Spleen (tissue), 11 donors: Measurements from ENCODE around the gene STK26. TPM values are rescaled to one million over a fixed set of nuclear protein-coding genes. Genes with fewer than 3 reads are reported as not detected.

Experiments
- DNase-seq: peaks from one replicate; pipeline ENCODE4 v3.0.0-alpha.2; 2020
- H3K27ac ChIP-seq, 8 donors: fragments of 200-600 bp; sonication (generic) in 7 of 8; 1 replicate in 4 of 8; 2 replicates in 4 of 8; pipeline versions ENCODE4 v1.5.0 to v1.8.0; 2016 to 2021; ENCODE audit warnings: inconsistent platforms in 4 of 8, mild to moderate bottlenecking in 4 of 8, moderate library complexity in 1 of 8
- H3K27me3 ChIP-seq, 7 donors: fragments of 200-600 bp; sonication (generic) in 6 of 7; replicated peaks in 1 of 7; 1 replicate in 4 of 7; 2 replicates in 3 of 7; pipeline versions ENCODE4 v1.5.0 to v1.8.0; 2016 to 2021; ENCODE audit warnings: inconsistent platforms in 3 of 7, mild to moderate bottlenecking in 1 of 7
- H3K36me3 ChIP-seq, 6 donors: fragments of 200-600 bp; sonication (generic) in 5 of 6; 1 replicate in 4 of 6; 2 replicates in 2 of 6; pipeline versions ENCODE4 v1.5.0 to v1.8.0; 2016 to 2021; ENCODE audit warnings: inconsistent platforms in 2 of 6
- H3K4me1 ChIP-seq, 6 donors: fragments of 200-600 bp; sonication (generic) in 5 of 6; 1 replicate in 3 of 6; 2 replicates in 3 of 6; pipeline versions ENCODE4 v1.5.0 to v1.8.0; 2016 to 2021; ENCODE audit warnings: inconsistent platforms in 3 of 6
- H3K4me3 ChIP-seq, 8 donors: fragments of 200-600 bp; sonication (generic) in 7 of 8; 1 replicate in 4 of 8; 2 replicates in 4 of 8; pipeline versions ENCODE4 v1.5.0 to v1.8.0; 2016 to 2021; ENCODE audit warnings: inconsistent platforms in 4 of 8, mild to moderate bottlenecking in 4 of 8, moderate library complexity in 2 of 8
- H3K9me3 ChIP-seq, 8 donors: fragments of 200-600 bp; sonication (generic) in 7 of 8; 1 replicate in 4 of 8; 2 replicates in 4 of 8; pipeline versions ENCODE4 v1.5.0 to v1.8.0; 2016 to 2021; ENCODE audit warnings: inconsistent platforms in 4 of 8
- POLR2A ChIP-seq, 3 donors: fragments of 450-650 bp; IDR thresholded peaks; one replicate each; pipeline ENCODE4 v1.5.1; 2017; ENCODE audit warnings: antibody characterized with exemption in 3 of 3, mild to moderate bottlenecking in 1 of 3
- POLR2AphosphoS5 ChIP-seq, 3 donors: sonication (generic); formaldehyde crosslinking; IDR thresholded peaks; one replicate each; pipeline ENCODE4 v1.5.1; 2017; ENCODE audit warnings: antibody characterized with exemption in 3 of 3
- WGBS, 5 donors: extraction: QIAGEN DNeasy Blood & Tissue Kit in 3 of 5; methylation state at CpG; one replicate each; pipeline versions ENCODE4 v1.1.5 to v1.1.7; 2013 to 2018; 5-methylcytosine and 5-hydroxymethylcytosine counted together
- intact Hi-C: fragments of 100-400 bp; cut with DNase I; formaldehyde crosslinking; loops from one replicate; pipeline ENCODE4 v1.15.0; 2023; ENCODE audit warnings: low total_unique reads
- polyA plus RNA-seq, 3 donors: library from polyadenylated mRNA; stranded (reverse); fragments of 200-250 nt; gene quantifications; one replicate each; pipeline ENCODE4 v1.2.1, GENCODE V29; 2013
- total RNA-seq, 7 donors: library from RNA; depleted of rRNA in 3 of 7; stranded (reverse); fragments of >200 nt in 3 of 7; fragmentation: NEBNext Ultra II Directional in 4 of 7; extraction: Animal tissue kit (Norgen Biotek cat#: 25700) in 4 of 7; gene quantifications; one replicate each; pipeline versions ENCODE4 v1.1.0 to v1.2.1, GENCODE V29; 2016 to 2021
- TF ChIP-seq, protein P1 (sequence below), 11 experiments: fragments of 200-600 bp in 7 of 11; fragments of 450-650 bp in 4 of 11; sonication (generic) in 4 of 11; IDR thresholded peaks in 8 of 11; conservative IDR thresholded peaks in 3 of 11; 1 replicate in 7 of 11; 2 replicates in 4 of 11; pipeline versions ENCODE4 v1.4.0 to v1.8.0; 2016 to 2021; ENCODE audit warnings: antibody characterized with exemption in 11 of 11, inconsistent platforms in 4 of 11, mild to moderate bottlenecking in 1 of 11
- donor health status: healthy with polysubstance abuse.
- donor health status: DM: no; HTN: no; CAD: no; lungs with moderate emphysema.
- donor health status: DM: no; HTN: no; CAD: no.
- donor health status: Bipolar disorder and iron deficiency.
- donor health status: healthy.
- donor health status: DM: no; HTN: no; CAD: no.
- donor health status: DM: yes; HTN: yes; CAD: no.

Gene STK26
- total and polyA plus RNA-seq, 10 donors: 13.4 to 24.4 (median 19.0) TPM

GRCh38 chrX:131985526-131986049 is 37.5 kb upstream of the STK26 start:
- H3K4me1 ChIP-seq: peaks cover 0 to 34% (median 21%) of the 10 kb centered on the region in 6 donors
- DNase-seq: no peak

GRCh38 chrX:131987252-131987651 is 35.9 kb upstream of the STK26 start:
- Histone ChIP-seq H3K9me3 (no peaks in the 10 kb centered on the region), H3K4me3 (peak overlapping the region in 1 of 8 donors; percentile 43), H3K4me1 (peaks cover 0 to 34% (median 21%) of the 10 kb centered on the region in 6 donors), H3K27ac (peak overlapping the region; percentile 20 to 86 (median 80)), H3K27me3 (peaks cover 0 to 11% (median 0%) of the 10 kb centered on the region in 7 donors), H3K36me3 (no peaks in the 10 kb centered on the region)
- intact Hi-C loops: no loop called here
- 6 to 18% (median 10%) methylated on average over 5 of the region's 5 CpGs for WGBS, 5 donors
- TF ChIP-seq POLR2AphosphoS5 (IDR thresholded peaks at IDR 0.05) (no peak), POLR2A (IDR thresholded peaks at IDR 0.05) (no peak)
- TF ChIP-seq, protein P1, sequence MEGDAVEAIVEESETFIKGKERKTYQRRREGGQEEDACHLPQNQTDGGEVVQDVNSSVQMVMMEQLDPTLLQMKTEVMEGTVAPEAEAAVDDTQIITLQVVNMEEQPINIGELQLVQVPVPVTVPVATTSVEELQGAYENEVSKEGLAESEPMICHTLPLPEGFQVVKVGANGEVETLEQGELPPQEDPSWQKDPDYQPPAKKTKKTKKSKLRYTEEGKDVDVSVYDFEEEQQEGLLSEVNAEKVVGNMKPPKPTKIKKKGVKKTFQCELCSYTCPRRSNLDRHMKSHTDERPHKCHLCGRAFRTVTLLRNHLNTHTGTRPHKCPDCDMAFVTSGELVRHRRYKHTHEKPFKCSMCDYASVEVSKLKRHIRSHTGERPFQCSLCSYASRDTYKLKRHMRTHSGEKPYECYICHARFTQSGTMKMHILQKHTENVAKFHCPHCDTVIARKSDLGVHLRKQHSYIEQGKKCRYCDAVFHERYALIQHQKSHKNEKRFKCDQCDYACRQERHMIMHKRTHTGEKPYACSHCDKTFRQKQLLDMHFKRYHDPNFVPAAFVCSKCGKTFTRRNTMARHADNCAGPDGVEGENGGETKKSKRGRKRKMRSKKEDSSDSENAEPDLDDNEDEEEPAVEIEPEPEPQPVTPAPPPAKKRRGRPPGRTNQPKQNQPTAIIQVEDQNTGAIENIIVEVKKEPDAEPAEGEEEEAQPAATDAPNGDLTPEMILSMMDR (IDR thresholded peaks at IDR 0.05 in 8 of 11, conservative IDR thresholded peaks at IDR 0.05 in 3 of 11): no peak
- DNase-seq: no peak

More at GRCh38 chrX:131985526-131986049, 37.5 kb upstream of the STK26 start:
- 52 to 74% (median 70%) methylated on average over 3 to 4 of the region's 4 CpGs for WGBS, 5 donors
- peaks cover 0 to 15% (median 2%) of the 10 kb centered on the region in 7 donors for H3K27me3 ChIP-seq
- H3K27ac ChIP-seq: peak overlapping the region in 4 of 8 donors; percentile 72 to 86 (median 84)
- intact Hi-C loops: no loop called here
- no peaks in the 10 kb centered on the region for H3K36me3 ChIP-seq
- H3K9me3 ChIP-seq: no peaks in the 10 kb centered on the region
- TF ChIP-seq POLR2A (IDR thresholded peaks at IDR 0.05) (no peak), POLR2AphosphoS5 (IDR thresholded peaks at IDR 0.05) (no peak)
- TF ChIP-seq, protein P1 (IDR thresholded peaks at IDR 0.05 in 8 of 11, conservative IDR thresholded peaks at IDR 0.05 in 3 of 11): no peak
- no peak overlapping the region for H3K4me3 ChIP-seq

DNA sequence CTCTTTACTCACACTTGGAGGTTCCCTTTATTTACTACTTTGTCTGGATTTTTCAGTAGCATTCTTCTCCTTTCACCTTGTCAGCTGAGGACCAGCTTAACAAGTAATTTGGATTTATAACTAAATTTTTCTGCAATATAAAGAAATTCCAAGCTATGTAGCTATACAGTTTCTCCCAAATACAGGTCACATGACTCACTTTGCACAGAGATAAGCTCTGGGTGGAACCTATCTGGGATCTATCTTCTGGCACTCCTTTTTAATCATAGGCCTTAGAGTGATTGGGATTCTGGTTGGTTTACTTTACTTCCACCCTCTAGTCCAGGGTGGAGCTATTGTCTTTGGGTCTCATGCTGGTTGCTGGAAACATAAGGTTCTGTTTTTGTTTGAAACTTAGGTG is 34.9 kb upstream of the STK26 start:
- Histone ChIP-seq H3K27ac (peak overlapping the region in 5 of 8 donors; percentile 72 to 86 (median 83)), H3K36me3 (no peaks in the 10 kb centered on the region), H3K9me3 (no peaks in the 10 kb centered on the region), H3K4me1 (peaks cover 0 to 34% (median 21%) of the 10 kb centered on the region in 6 donors), H3K27me3 (peaks cover 0 to 11% (median 0%) of the 10 kb centered on the region in 7 donors), H3K4me3 (no peak overlapping the region)
- TF ChIP-seq, protein P1 (IDR thresholded peaks at IDR 0.05 in 8 of 11, conservative IDR thresholded peaks at IDR 0.05 in 3 of 11): no peak
- TF ChIP-seq POLR2A (IDR thresholded peaks at IDR 0.05): no peak
- TF ChIP-seq POLR2AphosphoS5 (IDR thresholded peaks at IDR 0.05): no peak
- intact Hi-C loops: no loop called here
- DNase-seq: no peak

- H3K36me3 ChIP-seq: no peaks in the 10 kb centered on the region
- no peak overlapping the region for H3K27ac ChIP-seq
- no peak overlapping the region for H3K4me3 ChIP-seq
- no peaks in the 10 kb centered on the region for H3K9me3 ChIP-seq
- peaks cover 0 to 5% (median 0%) of the 10 kb centered on the region in 7 donors for H3K27me3 ChIP-seq
- WGBS, 5 donors: 64 to 85% (median 72%) methylated on average over 3 of the region's 3 CpGs
- no peaks in the 10 kb centered on the region for H3K4me1 ChIP-seq
- TF ChIP-seq POLR2A (IDR thresholded peaks at IDR 0.05) (no peak), POLR2AphosphoS5 (IDR thresholded peaks at IDR 0.05) (no peak)
- TF ChIP-seq, protein P1 (IDR thresholded peaks at IDR 0.05 in 8 of 11, conservative IDR thresholded peaks at IDR 0.05 in 3 of 11): no peak
- no peak for DNase-seq
- intact Hi-C loops: no loop called here
Measured at GRCh38 chrX:132001127-132001526, 22.0 kb upstream of the STK26 start.
